ENCODE data around the gene WWOX.
"Not testable (repeated sequence)": the region's sequence is repeated elsewhere in the genome, so short reads cannot be mapped to it uniquely, and the experiment has no call there.

Gene WWOX

GRCh38 chr16:78672779-78673556, 573.5 kb downstream of the WWOX start:
- TF ChIP-seq POLR2A (IDR thresholded peaks at IDR 0.05; ENCODE audit: low read length) (no peak), GATA1 (IDR thresholded peaks at IDR 0.05; ENCODE audit: low read depth, low read length) (no peak)
- no peak for DNase-seq

- no peak for DNase-seq
- no peak for TF ChIP-seq POLR2A (IDR thresholded peaks at IDR 0.05; ENCODE audit: low read length)
- TF ChIP-seq GATA1 (IDR thresholded peaks at IDR 0.05; ENCODE audit: low read depth, low read length): no peak
These were observed 574.4 kb downstream of the WWOX start for GRCh38 chr16:78673884-78674283.

GRCh38 chr16:78675312-78675711, 575.9 kb downstream of the WWOX start:
- no peak for DNase-seq
- no peak for TF ChIP-seq GATA1 (IDR thresholded peaks at IDR 0.05; ENCODE audit: low read depth, low read length)
- no peak for TF ChIP-seq POLR2A (IDR thresholded peaks at IDR 0.05; ENCODE audit: low read length)

- TF ChIP-seq GATA1 (IDR thresholded peaks at IDR 0.05; ENCODE audit: low read depth, low read length) (no peak), POLR2A (IDR thresholded peaks at IDR 0.05; ENCODE audit: low read length) (no peak)
- DNase-seq: no peak
These were observed 576.7 kb downstream of the WWOX start for GRCh38 chr16:78675951-78676792.

- no peak for DNase-seq
- no peak for TF ChIP-seq GATA1 (IDR thresholded peaks at IDR 0.05; ENCODE audit: low read depth, low read length)
- no peak for TF ChIP-seq POLR2A (IDR thresholded peaks at IDR 0.05; ENCODE audit: low read length)
These were observed 577.8 kb downstream of the WWOX start for GRCh38 chr16:78677181-78677731.

GRCh38 chr16:78679546-78679945, 580.1 kb downstream of the WWOX start:
- DNase-seq: no peak
- TF ChIP-seq GATA1 (IDR thresholded peaks at IDR 0.05; ENCODE audit: low read depth, low read length) (no peak), POLR2A (IDR thresholded peaks at IDR 0.05; ENCODE audit: low read length) (no peak)

GRCh38 chr16:78681743-78682142, 582.3 kb downstream of the WWOX start:
- TF ChIP-seq GATA1 (IDR thresholded peaks at IDR 0.05; ENCODE audit: low read depth, low read length): no peak
- TF ChIP-seq POLR2A (IDR thresholded peaks at IDR 0.05; ENCODE audit: low read length): no peak
- no peak for DNase-seq

- no peak for DNase-seq
- TF ChIP-seq GATA1 (IDR thresholded peaks at IDR 0.05; ENCODE audit: low read depth, low read length) (no peak), POLR2A (IDR thresholded peaks at IDR 0.05; ENCODE audit: low read length) (no peak)
These were observed 584.7 kb downstream of the WWOX start for GRCh38 chr16:78684030-78684611.

- TF ChIP-seq GATA1 (IDR thresholded peaks at IDR 0.05; ENCODE audit: low read depth, low read length): no peak
- no peak for TF ChIP-seq POLR2A (IDR thresholded peaks at IDR 0.05; ENCODE audit: low read length)
- DNase-seq: no peak
These were observed 585.4 kb downstream of the WWOX start for GRCh38 chr16:78684655-78685375.

- no peak for TF ChIP-seq POLR2A (IDR thresholded peaks at IDR 0.05; ENCODE audit: low read length)
- TF ChIP-seq GATA1 (IDR thresholded peaks at IDR 0.05; ENCODE audit: low read depth, low read length): no peak
These were observed 587.1 kb downstream of the WWOX start for GRCh38 chr16:78686601-78687000.

GRCh38 chr16:78689028-78689427, 589.6 kb downstream of the WWOX start:
- DNase-seq: no peak

More at GRCh38 chr16:78686601-78687000, 587.1 kb downstream of the WWOX start:
- no peak for DNase-seq

GRCh38 chr16:78689536-78689935, 590.1 kb downstream of the WWOX start:
- TF ChIP-seq POLR2A (IDR thresholded peaks at IDR 0.05; ENCODE audit: low read length): no peak
- no peak for TF ChIP-seq GATA1 (IDR thresholded peaks at IDR 0.05; ENCODE audit: low read depth, low read length)
- DNase-seq: no peak

More at GRCh38 chr16:78689028-78689427, 589.6 kb downstream of the WWOX start:
- TF ChIP-seq GATA1 (IDR thresholded peaks at IDR 0.05; ENCODE audit: low read depth, low read length) (no peak), POLR2A (IDR thresholded peaks at IDR 0.05; ENCODE audit: low read length) (no peak)

- no peak for TF ChIP-seq GATA1 (IDR thresholded peaks at IDR 0.05; ENCODE audit: low read depth, low read length)
- TF ChIP-seq POLR2A (IDR thresholded peaks at IDR 0.05; ENCODE audit: low read length): no peak
- DNase-seq: no peak
These were observed 591.1 kb downstream of the WWOX start for GRCh38 chr16:78690510-78690909.

GRCh38 chr16:78691746-78692145, 592.3 kb downstream of the WWOX start:
- DNase-seq: not testable (repeated sequence)
